GM21619 (cell line): Measurements from ENCODE around the gene STK26.
"Not testable (repeated sequence)": the region's sequence is repeated elsewhere in the genome, so short reads cannot be mapped to it uniquely, and the experiment has no call there.

Experiments
- ATAC-seq: cut with Tn5 transposase; IDR thresholded peaks from one replicate; pipeline ENCODE4 v1.9.1; 2021; ENCODE audit not compliant: unreplicated experiment

The STK26 gene

GRCh38 chrX:132092439-132093065 lies 69.5 kb downstream of the STK26 start:
- ATAC-seq, result peak; percentile 80

- ATAC-seq, result no peak
Measured at GRCh38 chrX:132093239-132093860, 70.2 kb downstream of the STK26 start.

GRCh38 chrX:132094164-132094563 lies 71.1 kb downstream of the STK26 start:
- ATAC-seq, result no peak

- ATAC-seq, result not testable (repeated sequence)
Measured at GRCh38 chrX:132098704-132099103, 75.6 kb downstream of the STK26 start.

- no peak for ATAC-seq
Measured at GRCh38 chrX:132101206-132101605, 78.1 kb downstream of the STK26 start.

- no peak for ATAC-seq
Measured at GRCh38 chrX:132101799-132102198, 78.7 kb downstream of the STK26 start.

- ATAC-seq, result no peak
Measured at GRCh38 chrX:132107291-132107690, 84.2 kb downstream of the STK26 start.

GRCh38 chrX:132114607-132115006 lies 91.5 kb downstream of the STK26 start:
- no peak for ATAC-seq

GRCh38 chrX:132115792-132116191 lies 92.7 kb downstream of the STK26 start:
- ATAC-seq, result no peak

- no peak for ATAC-seq
Measured at GRCh38 chrX:132118358-132118757, 95.3 kb downstream of the STK26 start.

GRCh38 chrX:132119283-132119682 lies 96.2 kb downstream of the STK26 start:
- ATAC-seq, result no peak

- ATAC-seq, result no peak
Measured at GRCh38 chrX:132119821-132120515, 96.9 kb downstream of the STK26 start.

- ATAC-seq, result no peak
Measured at GRCh38 chrX:132120913-132121312, 97.8 kb downstream of the STK26 start.
